Panc1 (cell line): ENCODE measurements around the gene DNAI2. TPM values are rescaled to one million over a fixed set of nuclear protein-coding genes. Genes with fewer than 3 reads are reported as not detected.
A peak's percentile ranks its signal among the peaks of the same experiment; 100 is the strongest.
"Not testable (repeated sequence)": the region's sequence is repeated elsewhere in the genome, so short reads cannot be mapped to it uniquely, and the experiment has no call there.

ENCODE experiments used
- ATAC-seq: fragments of 200-7000 bp; cut with Tn5 transposase; 2 replicates; pipeline ENCODE4 v1.9.1; 2020; ENCODE audit warnings: mild to moderate bottlenecking, moderate library complexity
- BruUV-seq: library from RNA; stranded (reverse); fragments of 400-500 nt; replicated peaks from 2 replicates; lab custom pipeline; 2021; lab: Mats Ljungman, UMichigan
- CTCF ChIA-PET: fragments of 300-600 bp; sonication (Branson Sonifier 250); formaldehyde crosslinking; loops from one replicate; lab custom pipeline; 2022; ENCODE audit warnings: antibody characterized with exemption; lab: Charles Lee
- POLR2A ChIA-PET: fragments of 300-600 bp; sonication (Branson Sonifier 250); formaldehyde crosslinking; loops from one replicate; lab custom pipeline; 2022; ENCODE audit warnings: antibody characterized with exemption; lab: Charles Lee
- DNase-seq: peaks from one replicate; pipeline ENCODE4 v3.0.0-alpha.2; 2010; ENCODE audit warnings: low read depth, low spot score
- H3K27ac ChIP-seq: 2 replicates; pipeline ENCODE4 v1.5.1; 2011; ENCODE audit warnings: mild to moderate bottlenecking, low read length, inconsistent platforms
- H3K27me3 ChIP-seq: fragments of 200-500 bp; sonication (Bioruptor generic); 2 replicates; pipeline ENCODE4 v1.6.0; 2014; ENCODE audit warnings: low read length, inconsistent platforms; ENCODE audit not compliant: control insufficient read depth, insufficient read depth
- H3K36me3 ChIP-seq: fragments of 200-500 bp; sonication (Bioruptor generic); 2 replicates; pipeline ENCODE4 v1.5.1; 2014; ENCODE audit warnings: inconsistent platforms, mild to moderate bottlenecking, low read length, moderate library complexity; ENCODE audit not compliant: control insufficient read depth, insufficient read depth
- H3K4me1 ChIP-seq: 2 replicates; pipeline ENCODE4 v1.5.1; 2011; ENCODE audit warnings: inconsistent platforms, mild to moderate bottlenecking, low read length, moderate library complexity; ENCODE audit not compliant: control insufficient read depth, insufficient read depth
- H3K4me3 ChIP-seq, 2 experiments: 2 replicates each; pipeline ENCODE4 v1.5.1; 2011 to 2012; ENCODE audit warnings: low read depth in 2 of 2, low read length in 2 of 2, mild to moderate bottlenecking in 2 of 2, inconsistent platforms in 1 of 2, moderate library complexity in 1 of 2
- H3K9me3 ChIP-seq: fragments of 200-500 bp; sonication (Bioruptor generic); 2 replicates; pipeline ENCODE4 v1.5.1; 2014; ENCODE audit warnings: low read depth, mild to moderate bottlenecking, inconsistent platforms, low read length, moderate library complexity; ENCODE audit not compliant: control insufficient read depth, insufficient read depth
- POLR2AphosphoS5 ChIP-seq: IDR thresholded peaks from 2 replicates; pipeline ENCODE4 v1.6.1; 2012; ENCODE audit warnings: mild to moderate bottlenecking, low read depth, low read length, moderate library complexity
- SIN3A ChIP-seq: IDR thresholded peaks from 2 replicates; pipeline ENCODE4 v1.6.1; 2012; ENCODE audit warnings: low read depth, mild to moderate bottlenecking, low read length, moderate library complexity, borderline replicate concordance; ENCODE audit not compliant: insufficient read depth
- TCF7L2 ChIP-seq: IDR thresholded peaks from 2 replicates; pipeline ENCODE4 v1.6.1; 2011; ENCODE audit warnings: mild to moderate bottlenecking, low read depth, low read length, inconsistent platforms
- in situ Hi-C: cut with HindIII; loops from 2 replicates; pipeline ENCODE4 v1.10.0; 2016; ENCODE audit warnings: low sequenced_read_pairs, low pct_unique_long_range_greater_than_20kb
- intact Hi-C: fragments of 100-400 bp; cut with micrococcal nuclease; formaldehyde crosslinking; loops from one replicate; pipeline ENCODE4 v1.10.0; 2022; ENCODE audit not compliant: unreplicated experiment
- total RNA-seq: library from RNA; stranded (reverse); gene quantifications from one replicate; pipeline ENCODE4 v1.2.1, GENCODE V29; 2021; ENCODE audit not compliant: unreplicated experiment
- TF ChIP-seq, protein P1 (sequence below), 2 experiments: IDR thresholded peaks; 2 replicates each; pipeline ENCODE4 v1.6.1; 2011 to 2012; ENCODE audit warnings: low read depth in 2 of 2, control low read depth in 1 of 2, low read length in 1 of 2, mild to moderate bottlenecking in 1 of 2, moderate library complexity in 1 of 2; ENCODE audit not compliant: insufficient read depth in 1 of 2
- TF ChIP-seq, protein P2 (sequence below): fragments of 450-650 bp; IDR thresholded peaks from 2 replicates; pipeline ENCODE4 v1.5.1; 2017; ENCODE audit warnings: mild to moderate bottlenecking

Gene DNAI2
- total RNA-seq, 1 experiment from 2014 or later: not detected

DNA sequence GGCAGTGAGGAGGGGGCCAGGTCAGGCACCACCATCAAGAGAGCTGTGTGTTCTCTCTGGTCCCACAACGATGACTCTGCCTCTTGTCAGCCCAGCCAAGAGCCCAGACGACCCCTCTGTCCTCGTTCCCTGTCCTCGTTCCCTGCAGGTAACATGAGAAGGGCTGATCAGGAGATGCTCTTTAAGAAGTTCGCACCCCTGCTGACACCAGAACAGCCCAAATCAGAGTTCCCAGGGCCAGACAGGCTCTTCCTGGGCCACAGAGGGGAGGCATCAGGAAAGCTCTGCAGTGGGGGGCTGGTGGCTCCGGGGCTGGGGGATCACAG lies 13.5 kb upstream of the DNAI2 start:
- H3K4me1 ChIP-seq: no peaks in the 10 kb centered on the region
- intact Hi-C loops: no loop called here
- no peak overlapping the region for H3K4me3 ChIP-seq
- TF ChIP-seq TCF7L2 (no peak), SIN3A (no peak), POLR2AphosphoS5 (no peak)
- TF ChIP-seq, protein P1, sequence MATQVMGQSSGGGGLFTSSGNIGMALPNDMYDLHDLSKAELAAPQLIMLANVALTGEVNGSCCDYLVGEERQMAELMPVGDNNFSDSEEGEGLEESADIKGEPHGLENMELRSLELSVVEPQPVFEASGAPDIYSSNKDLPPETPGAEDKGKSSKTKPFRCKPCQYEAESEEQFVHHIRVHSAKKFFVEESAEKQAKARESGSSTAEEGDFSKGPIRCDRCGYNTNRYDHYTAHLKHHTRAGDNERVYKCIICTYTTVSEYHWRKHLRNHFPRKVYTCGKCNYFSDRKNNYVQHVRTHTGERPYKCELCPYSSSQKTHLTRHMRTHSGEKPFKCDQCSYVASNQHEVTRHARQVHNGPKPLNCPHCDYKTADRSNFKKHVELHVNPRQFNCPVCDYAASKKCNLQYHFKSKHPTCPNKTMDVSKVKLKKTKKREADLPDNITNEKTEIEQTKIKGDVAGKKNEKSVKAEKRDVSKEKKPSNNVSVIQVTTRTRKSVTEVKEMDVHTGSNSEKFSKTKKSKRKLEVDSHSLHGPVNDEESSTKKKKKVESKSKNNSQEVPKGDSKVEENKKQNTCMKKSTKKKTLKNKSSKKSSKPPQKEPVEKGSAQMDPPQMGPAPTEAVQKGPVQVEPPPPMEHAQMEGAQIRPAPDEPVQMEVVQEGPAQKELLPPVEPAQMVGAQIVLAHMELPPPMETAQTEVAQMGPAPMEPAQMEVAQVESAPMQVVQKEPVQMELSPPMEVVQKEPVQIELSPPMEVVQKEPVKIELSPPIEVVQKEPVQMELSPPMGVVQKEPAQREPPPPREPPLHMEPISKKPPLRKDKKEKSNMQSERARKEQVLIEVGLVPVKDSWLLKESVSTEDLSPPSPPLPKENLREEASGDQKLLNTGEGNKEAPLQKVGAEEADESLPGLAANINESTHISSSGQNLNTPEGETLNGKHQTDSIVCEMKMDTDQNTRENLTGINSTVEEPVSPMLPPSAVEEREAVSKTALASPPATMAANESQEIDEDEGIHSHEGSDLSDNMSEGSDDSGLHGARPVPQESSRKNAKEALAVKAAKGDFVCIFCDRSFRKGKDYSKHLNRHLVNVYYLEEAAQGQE (IDR thresholded peaks at IDR 0.05; ENCODE audit: insufficient read depth in 1 of 2, low read depth in 2 of 2, low read length in 1 of 2): no peak
- TF ChIP-seq, protein P2, sequence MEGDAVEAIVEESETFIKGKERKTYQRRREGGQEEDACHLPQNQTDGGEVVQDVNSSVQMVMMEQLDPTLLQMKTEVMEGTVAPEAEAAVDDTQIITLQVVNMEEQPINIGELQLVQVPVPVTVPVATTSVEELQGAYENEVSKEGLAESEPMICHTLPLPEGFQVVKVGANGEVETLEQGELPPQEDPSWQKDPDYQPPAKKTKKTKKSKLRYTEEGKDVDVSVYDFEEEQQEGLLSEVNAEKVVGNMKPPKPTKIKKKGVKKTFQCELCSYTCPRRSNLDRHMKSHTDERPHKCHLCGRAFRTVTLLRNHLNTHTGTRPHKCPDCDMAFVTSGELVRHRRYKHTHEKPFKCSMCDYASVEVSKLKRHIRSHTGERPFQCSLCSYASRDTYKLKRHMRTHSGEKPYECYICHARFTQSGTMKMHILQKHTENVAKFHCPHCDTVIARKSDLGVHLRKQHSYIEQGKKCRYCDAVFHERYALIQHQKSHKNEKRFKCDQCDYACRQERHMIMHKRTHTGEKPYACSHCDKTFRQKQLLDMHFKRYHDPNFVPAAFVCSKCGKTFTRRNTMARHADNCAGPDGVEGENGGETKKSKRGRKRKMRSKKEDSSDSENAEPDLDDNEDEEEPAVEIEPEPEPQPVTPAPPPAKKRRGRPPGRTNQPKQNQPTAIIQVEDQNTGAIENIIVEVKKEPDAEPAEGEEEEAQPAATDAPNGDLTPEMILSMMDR: no peak
- CTCF ChIA-PET: no interaction called here
- H3K27me3 ChIP-seq: no peaks in the 10 kb centered on the region
- no peak overlapping the region for H3K27ac ChIP-seq
- POLR2A ChIA-PET: no interaction called here
- no peaks in the 10 kb centered on the region for H3K36me3 ChIP-seq
- H3K9me3 ChIP-seq: no peaks in the 10 kb centered on the region
- DNase-seq (no peak), ATAC-seq (0 out of 2 replicates have a peak, but pooled peaks have one; percentile 5)
- no TSS peak for BruUV-seq
- in situ Hi-C loops: no loop called here

- no peak overlapping the region for H3K4me3 ChIP-seq
- H3K36me3 ChIP-seq: no peaks in the 10 kb centered on the region
- no peaks in the 10 kb centered on the region for H3K27me3 ChIP-seq
- no peak for DNase-seq
- H3K4me1 ChIP-seq: no peaks in the 10 kb centered on the region
- no peak for ATAC-seq
- in situ Hi-C loops (no loop called here), intact Hi-C loops (no loop called here)
- H3K9me3 ChIP-seq: no peaks in the 10 kb centered on the region
- POLR2A ChIA-PET: no interaction called here
- CTCF ChIA-PET: no interaction called here
- no TSS peak for BruUV-seq
- TF ChIP-seq, protein P1 (IDR thresholded peaks at IDR 0.05; ENCODE audit: insufficient read depth in 1 of 2, low read depth in 2 of 2, low read length in 1 of 2): no peak
- TF ChIP-seq TCF7L2: no peak
- no peak for TF ChIP-seq SIN3A
- TF ChIP-seq, protein P2: no peak
- no peak for TF ChIP-seq POLR2AphosphoS5
- H3K27ac ChIP-seq: no peak overlapping the region
Observed at GRCh38 chr17:74262601-74263000, 11.4 kb upstream of the DNAI2 start.

DNA sequence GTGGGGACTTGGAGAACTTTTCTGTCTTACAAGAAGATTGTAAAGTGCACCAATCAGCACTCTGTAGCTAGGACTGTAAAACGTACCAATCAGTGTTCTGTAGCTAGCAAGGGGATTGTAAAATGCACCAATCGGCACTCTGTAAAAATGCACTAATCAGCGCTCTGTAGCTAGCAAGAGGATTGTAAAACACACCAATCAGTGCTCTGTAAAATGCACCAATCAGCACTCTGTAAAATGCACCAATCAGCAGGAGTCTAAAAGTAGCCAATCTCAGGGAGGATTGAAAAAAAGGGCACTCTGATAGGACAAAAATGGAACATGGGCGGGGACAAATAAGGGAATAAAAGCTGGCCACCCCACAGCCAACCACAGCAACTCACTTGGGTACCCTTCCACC lies 7.0 kb upstream of the DNAI2 start:
- ATAC-seq, H3K9me3 ChIP-seq, H3K4me1 ChIP-seq, H3K36me3 ChIP-seq, H3K4me3 ChIP-seq, intact Hi-C loops, CTCF ChIA-PET, H3K27ac ChIP-seq, in situ Hi-C loops, BruUV-seq, DNase-seq, H3K27me3 ChIP-seq, POLR2A ChIA-PET: not testable (repeated sequence)
